GM18526 (cell line): ENCODE measurements around the gene ATF7.

Experiments used
- POLR2A ChIP-seq: IDR thresholded peaks from 3 replicates; pipeline ENCODE4 v1.6.1; 2011; ENCODE audit not compliant: insufficient read length; ENCODE audit errors: extremely low read depth

Gene ATF7

GRCh38 chr12:53524476-53524875, 101.7 kb downstream of the ATF7 start:
- TF ChIP-seq POLR2A, result no peak

GRCh38 chr12:53523131-53523530, 103.1 kb downstream of the ATF7 start:
- no peak for TF ChIP-seq POLR2A

GRCh38 chr12:53518381-53518780, 107.8 kb downstream of the ATF7 start:
- no peak for TF ChIP-seq POLR2A

GRCh38 chr12:53516758-53517455, 109.3 kb downstream of the ATF7 start:
- TF ChIP-seq POLR2A, result no peak

GRCh38 chr12:53515291-53515680, 110.9 kb downstream of the ATF7 start:
- no peak for TF ChIP-seq POLR2A

GRCh38 chr12:53514628-53515290, 111.4 kb downstream of the ATF7 start:
- no peak for TF ChIP-seq POLR2A

GRCh38 chr12:53513712-53514410, 112.3 kb downstream of the ATF7 start:
- no peak for TF ChIP-seq POLR2A

GRCh38 chr12:53510181-53510812, 115.9 kb downstream of the ATF7 start:
- no peak for TF ChIP-seq POLR2A

- no peak for TF ChIP-seq POLR2A
These were observed 117.5 kb downstream of the ATF7 start for GRCh38 chr12:53508534-53509170.

GRCh38 chr12:53507603-53507885, 118.6 kb downstream of the ATF7 start:
- TF ChIP-seq POLR2A, result no peak

- TF ChIP-seq POLR2A, result no peak
These were observed 119.1 kb downstream of the ATF7 start, which contains the start of gene NPFF for GRCh38 chr12:53506881-53507602. TSS of gene NPFF (minus strand) at chr12:53507484. CDS start at chr12:53507474, 10 bp downstream.

- TF ChIP-seq POLR2A, result no peak
These were observed 119.8 kb downstream of the ATF7 start for GRCh38 chr12:53506450-53506785.

- no peak for TF ChIP-seq POLR2A
These were observed 120.4 kb downstream of the ATF7 start for GRCh38 chr12:53505555-53506449.

GRCh38 chr12:53505086-53505485, 121.1 kb downstream of the ATF7 start:
- no peak for TF ChIP-seq POLR2A
